Mesendoderm (in vitro differentiated cells): Measurements from ENCODE around the gene GLIS1.

Experiments
- DNase-seq: peaks from one replicate; pipeline ENCODE4 v3.0.0; 2013
- H2AK5ac ChIP-seq: 2 replicates; pipeline ENCODE4 v1.6.1; 2013; ENCODE audit warnings: low read length, inconsistent platforms
- H2BK120ac ChIP-seq: 2 replicates; pipeline ENCODE4 v1.6.1; 2013; ENCODE audit warnings: low read depth, mild to moderate bottlenecking, low read length, moderate library complexity, mixed read lengths
- H2BK15ac ChIP-seq: replicated peaks from 2 replicates; pipeline ENCODE4 v1.6.1; 2013; ENCODE audit warnings: low read depth, mild to moderate bottlenecking, moderate library complexity
- H2BK5ac ChIP-seq: 2 replicates; pipeline ENCODE4 v1.6.1; 2013; ENCODE audit warnings: low read length, inconsistent platforms
- H3K18ac ChIP-seq: 2 replicates; pipeline ENCODE4 v1.6.1; 2013; ENCODE audit warnings: mild to moderate bottlenecking, low read length, mixed read lengths
- H3K23ac ChIP-seq: one replicate; pipeline ENCODE4 v1.6.1; 2013; ENCODE audit warnings: low read length
- H3K27ac ChIP-seq: 2 replicates; pipeline ENCODE4 v1.5.1; 2013; ENCODE audit warnings: low read depth, mild to moderate bottlenecking, inconsistent platforms, low read length, moderate library complexity
- H3K27me3 ChIP-seq: 2 replicates; pipeline ENCODE4 v1.6.1; 2013; ENCODE audit warnings: low read length, control low read depth, mild to moderate bottlenecking, inconsistent platforms; ENCODE audit not compliant: insufficient read depth, poor library complexity
- H3K36me3 ChIP-seq: 2 replicates; pipeline ENCODE4 v1.6.1; 2013; ENCODE audit warnings: low read length, inconsistent platforms; ENCODE audit not compliant: control insufficient read depth, insufficient read depth
- H3K4ac ChIP-seq: one replicate; pipeline ENCODE4 v1.6.1; 2013; ENCODE audit warnings: low read depth, mild to moderate bottlenecking, low read length, moderate library complexity
- H3K4me1 ChIP-seq: 2 replicates; pipeline ENCODE4 v1.6.1; 2013; ENCODE audit warnings: low read depth, low read length, inconsistent platforms; ENCODE audit not compliant: control insufficient read depth
- H3K4me2 ChIP-seq: 2 replicates; pipeline ENCODE4 v1.6.1; 2013; ENCODE audit warnings: low read length
- H3K4me3 ChIP-seq: 2 replicates; pipeline ENCODE4 v1.5.1; 2013; ENCODE audit warnings: mild to moderate bottlenecking, low read length
- H3K56ac ChIP-seq: one replicate; pipeline ENCODE4 v1.6.1; 2013; ENCODE audit warnings: low read length
- H3K79me1 ChIP-seq: 2 replicates; pipeline ENCODE4 v1.6.1; 2013; ENCODE audit warnings: low read length, inconsistent platforms
- H3K79me2 ChIP-seq: 2 replicates; pipeline ENCODE4 v1.6.1; 2013; ENCODE audit warnings: mild to moderate bottlenecking, low read length; ENCODE audit not compliant: control insufficient read depth, insufficient read depth
- H3K9ac ChIP-seq: 2 replicates; pipeline ENCODE4 v1.6.1; 2013; ENCODE audit warnings: low read length, inconsistent platforms
- H4K5ac ChIP-seq: one replicate; pipeline ENCODE4 v1.6.1; 2013; ENCODE audit warnings: low read length
- H4K8ac ChIP-seq: one replicate; pipeline ENCODE4 v1.6.1; 2013; ENCODE audit warnings: low read depth, mild to moderate bottlenecking, control low read depth, low read length, moderate library complexity
- WGBS: extraction: QIAGEN DNeasy Blood & Tissue Kit; methylation state at CpG from one replicate; pipeline ENCODE4 v1.1.7; 2013; ENCODE audit warnings: low lambda C conversion rate, missing lambda C conversion rate; ENCODE audit not compliant: insufficient coverage; ENCODE audit errors: extremely low coverage; 5-methylcytosine and 5-hydroxymethylcytosine counted together

Gene GLIS1

DNA sequence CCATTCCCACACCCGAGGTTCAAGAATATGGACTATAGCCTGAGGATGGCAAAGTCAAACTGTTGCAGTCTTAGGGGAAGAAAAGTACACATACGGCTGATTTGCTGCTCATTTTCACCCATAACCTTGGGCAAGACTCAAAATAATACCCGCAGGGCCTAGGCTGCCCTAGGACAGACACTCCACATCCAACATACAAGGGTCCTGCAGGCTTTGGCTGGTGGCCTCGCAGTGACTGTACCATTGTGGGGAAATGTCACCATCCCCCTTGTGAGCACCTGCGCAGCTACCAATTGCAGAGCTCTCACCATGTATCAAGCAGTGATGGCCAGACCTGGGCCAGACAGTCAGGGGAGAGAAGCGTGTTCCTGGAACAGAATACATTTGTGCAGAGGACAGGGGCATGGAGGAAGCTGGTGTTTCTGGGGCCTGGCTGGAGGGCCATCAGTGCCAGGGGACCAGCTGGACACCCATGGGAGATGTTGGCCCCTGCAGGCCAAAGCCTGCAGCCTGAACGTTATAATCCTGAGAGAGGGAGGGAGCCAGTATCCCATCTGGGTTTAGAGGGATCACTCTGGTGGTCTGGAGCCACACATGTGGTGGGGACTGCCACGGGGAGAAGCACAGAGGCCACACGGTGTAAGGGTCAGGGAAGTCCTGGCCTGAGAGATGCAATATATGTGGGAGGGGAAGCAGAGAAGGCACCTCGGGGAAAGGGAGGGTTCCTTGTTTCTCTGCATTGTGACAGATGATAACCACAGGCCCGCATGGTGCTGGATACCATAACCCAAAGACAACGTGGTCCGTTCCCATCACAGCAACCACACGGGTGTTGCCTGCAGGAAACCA, 101.2 kb downstream of the GLIS1 start:
- no peak overlapping the region for H3K18ac ChIP-seq
- H3K79me2 ChIP-seq, result no peaks in the 10 kb centered on the region
- H2BK5ac ChIP-seq, result no peak overlapping the region
- no peak overlapping the region for H3K9ac ChIP-seq
- WGBS, result no CpG with 5 or more reads among the region's 14 CpGs
- no peaks in the 10 kb centered on the region for H3K27me3 ChIP-seq
- H2BK120ac ChIP-seq, result no peak overlapping the region
- H3K4ac ChIP-seq, result no peak overlapping the region
- H3K4me3 ChIP-seq, result no peak overlapping the region
- no peak overlapping the region for H4K5ac ChIP-seq
- no peak overlapping the region for H2AK5ac ChIP-seq
- no peak overlapping the region for H3K4me2 ChIP-seq
- no peak for DNase-seq
- no peaks in the 10 kb centered on the region for H3K4me1 ChIP-seq
- H3K27ac ChIP-seq, result no peak overlapping the region
- H3K23ac ChIP-seq, result no peak overlapping the region
- H2BK15ac ChIP-seq, result no peak overlapping the region
- H3K56ac ChIP-seq, result no peak overlapping the region
- H4K8ac ChIP-seq, result no peak overlapping the region
- peaks cover 3% of the 10 kb centered on the region for H3K79me1 ChIP-seq
- no peaks in the 10 kb centered on the region for H3K36me3 ChIP-seq

- H2BK120ac ChIP-seq, result no peak overlapping the region
- no peak overlapping the region for H3K23ac ChIP-seq
- H2AK5ac ChIP-seq, result no peak overlapping the region
- no peak overlapping the region for H3K4ac ChIP-seq
- H4K5ac ChIP-seq, result no peak overlapping the region
- H3K36me3 ChIP-seq, result no peaks in the 10 kb centered on the region
- H3K79me2 ChIP-seq, result no peaks in the 10 kb centered on the region
- no peak overlapping the region for H3K4me3 ChIP-seq
- H2BK15ac ChIP-seq, result no peak overlapping the region
- H3K9ac ChIP-seq, result no peak overlapping the region
- no peak overlapping the region for H3K4me2 ChIP-seq
- H4K8ac ChIP-seq, result no peak overlapping the region
- peaks cover 2% of the 10 kb centered on the region for H3K79me1 ChIP-seq
- no peak for DNase-seq
- no peak overlapping the region for H2BK5ac ChIP-seq
- H3K18ac ChIP-seq, result no peak overlapping the region
- no peaks in the 10 kb centered on the region for H3K27me3 ChIP-seq
- no peak overlapping the region for H3K27ac ChIP-seq
- no peaks in the 10 kb centered on the region for H3K4me1 ChIP-seq
- no CpG with 5 or more reads among the region's 11 CpGs for WGBS
- no peak overlapping the region for H3K56ac ChIP-seq
These were observed 102.3 kb downstream of the GLIS1 start for GRCh38 chr1:53636621-53637171.

GRCh38 chr1:53634571-53634979, 104.4 kb downstream of the GLIS1 start:
- no peak overlapping the region for H4K8ac ChIP-seq
- H2BK15ac ChIP-seq, result no peak overlapping the region
- H3K79me2 ChIP-seq, result no peaks in the 10 kb centered on the region
- H3K4me2 ChIP-seq, result no peak overlapping the region
- H3K4me1 ChIP-seq, result no peaks in the 10 kb centered on the region
- peaks cover 2% of the 10 kb centered on the region for H3K79me1 ChIP-seq
- H3K56ac ChIP-seq, result no peak overlapping the region
- no peak overlapping the region for H2BK120ac ChIP-seq
- H4K5ac ChIP-seq, result no peak overlapping the region
- no peaks in the 10 kb centered on the region for H3K27me3 ChIP-seq
- H3K4ac ChIP-seq, result no peak overlapping the region
- no peak overlapping the region for H3K18ac ChIP-seq
- no peak overlapping the region for H3K9ac ChIP-seq
- H2AK5ac ChIP-seq, result no peak overlapping the region
- no peak overlapping the region for H2BK5ac ChIP-seq
- peak; percentile 58 for DNase-seq
- no peak overlapping the region for H3K4me3 ChIP-seq
- WGBS, result no CpG with 5 or more reads among the region's 10 CpGs
- no peaks in the 10 kb centered on the region for H3K36me3 ChIP-seq
- H3K23ac ChIP-seq, result no peak overlapping the region
- H3K27ac ChIP-seq, result no peak overlapping the region

DNA sequence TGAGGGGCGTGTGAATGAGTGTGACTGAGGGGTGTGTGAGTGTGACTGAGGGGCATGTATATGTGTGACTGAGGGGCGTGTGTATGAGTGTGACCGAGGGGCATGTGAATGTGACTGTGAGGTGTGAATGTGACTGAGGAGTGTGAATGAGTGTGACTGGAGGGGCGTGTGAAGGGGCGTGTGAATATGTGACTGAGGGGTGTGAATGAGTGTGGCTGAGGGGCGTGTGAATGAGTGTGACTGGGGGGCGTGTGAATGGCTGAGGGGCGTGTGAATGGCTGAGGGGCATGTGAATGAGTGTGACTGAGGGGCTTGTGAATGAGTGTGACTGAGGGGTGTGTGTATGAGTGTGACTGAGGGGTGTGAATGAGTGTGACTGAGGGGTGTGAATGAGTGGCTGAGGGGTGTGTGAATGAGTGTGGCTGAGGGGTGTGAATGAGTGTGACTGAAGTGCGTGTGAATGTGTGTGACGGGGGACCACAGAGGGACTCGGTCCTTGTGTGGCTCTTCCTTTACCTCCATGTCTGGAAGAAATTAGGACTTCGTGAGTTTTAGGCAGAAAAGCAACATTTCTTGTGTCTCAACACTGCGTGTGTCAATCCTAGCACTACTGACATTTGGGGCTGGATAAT, 105.8 kb downstream of the GLIS1 start:
- Histone ChIP-seq H3K56ac (no peak overlapping the region), H2BK120ac (no peak overlapping the region), H4K8ac (no peak overlapping the region), H3K23ac (no peak overlapping the region), H3K27me3 (no peaks in the 10 kb centered on the region), H3K4me1 (no peaks in the 10 kb centered on the region), H3K18ac (no peak overlapping the region), H3K9ac (no peak overlapping the region), H3K4me3 (no peak overlapping the region), H2BK5ac (no peak overlapping the region), H2BK15ac (no peak overlapping the region), H3K27ac (no peak overlapping the region), H3K79me1 (peaks cover 5% of the 10 kb centered on the region), H2AK5ac (no peak overlapping the region), H3K4me2 (no peak overlapping the region), H3K36me3 (no peaks in the 10 kb centered on the region), H3K79me2 (no peaks in the 10 kb centered on the region), H3K4ac (no peak overlapping the region), H4K5ac (no peak overlapping the region)
- no peak for DNase-seq
- no CpG with 5 or more reads among the region's 13 CpGs for WGBS

DNA sequence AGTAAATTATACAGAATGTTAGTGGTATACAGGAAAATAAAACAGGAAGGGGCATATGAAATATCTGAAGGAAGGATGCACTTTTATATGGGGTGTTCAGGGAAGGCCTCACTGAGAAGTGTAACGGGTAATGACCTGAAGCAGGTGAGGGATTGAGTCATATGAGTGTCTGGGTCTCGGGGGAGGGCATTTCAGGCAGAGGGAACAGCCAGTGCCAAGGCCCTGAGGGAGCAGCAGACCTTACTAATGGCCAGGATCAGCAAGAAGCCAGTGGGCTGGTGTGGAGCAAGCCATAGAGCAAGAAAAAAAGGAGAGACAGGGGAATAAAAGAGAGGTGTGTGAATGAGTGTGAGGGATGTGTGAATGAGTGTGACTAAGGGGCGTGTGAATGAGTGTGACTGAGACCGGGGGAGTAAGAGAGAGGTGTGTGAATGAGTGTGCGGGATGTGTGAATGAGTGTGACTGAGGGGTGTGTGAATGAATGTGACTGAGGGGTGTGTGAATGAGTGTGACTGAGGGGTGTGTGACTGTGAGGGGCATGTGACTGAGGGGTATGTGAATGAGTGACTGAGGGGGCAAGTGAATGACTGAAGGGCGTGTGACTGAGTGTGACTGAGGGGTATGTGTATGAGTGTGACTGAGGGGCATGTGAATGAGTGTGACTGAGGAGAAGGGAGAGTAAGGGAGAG, 107.2 kb downstream of the GLIS1 start:
- Histone ChIP-seq H3K27me3 (no peaks in the 10 kb centered on the region), H3K4me2 (no peak overlapping the region), H3K27ac (no peak overlapping the region), H3K4ac (no peak overlapping the region), H2AK5ac (no peak overlapping the region), H3K79me2 (no peaks in the 10 kb centered on the region), H3K79me1 (peaks cover 5% of the 10 kb centered on the region), H2BK5ac (no peak overlapping the region), H2BK15ac (no peak overlapping the region), H3K36me3 (no peaks in the 10 kb centered on the region), H3K23ac (no peak overlapping the region), H3K56ac (no peak overlapping the region), H4K5ac (no peak overlapping the region), H3K18ac (no peak overlapping the region), H4K8ac (no peak overlapping the region), H3K4me1 (no peaks in the 10 kb centered on the region), H3K9ac (no peak overlapping the region), H2BK120ac (no peak overlapping the region), H3K4me3 (no peak overlapping the region)
- no peak for DNase-seq
- WGBS, result 100% methylated on average over 3 of the region's 6 CpGs
